NCI-H446 treated with DMSO at 0.1 percent for 48 hours (cell line): ENCODE results near the gene NUP85.
A peak's percentile ranks its signal among the peaks of the same experiment; 100 is the strongest.
"Not testable (repeated sequence)": the region's sequence is repeated elsewhere in the genome, so short reads cannot be mapped to it uniquely, and the experiment has no call there.

ENCODE experiments used
- DNase-seq: peaks from one replicate; lab custom pipeline; 2025; lab: John Stamatoyannopoulos, UW

Gene NUP85

DNA sequence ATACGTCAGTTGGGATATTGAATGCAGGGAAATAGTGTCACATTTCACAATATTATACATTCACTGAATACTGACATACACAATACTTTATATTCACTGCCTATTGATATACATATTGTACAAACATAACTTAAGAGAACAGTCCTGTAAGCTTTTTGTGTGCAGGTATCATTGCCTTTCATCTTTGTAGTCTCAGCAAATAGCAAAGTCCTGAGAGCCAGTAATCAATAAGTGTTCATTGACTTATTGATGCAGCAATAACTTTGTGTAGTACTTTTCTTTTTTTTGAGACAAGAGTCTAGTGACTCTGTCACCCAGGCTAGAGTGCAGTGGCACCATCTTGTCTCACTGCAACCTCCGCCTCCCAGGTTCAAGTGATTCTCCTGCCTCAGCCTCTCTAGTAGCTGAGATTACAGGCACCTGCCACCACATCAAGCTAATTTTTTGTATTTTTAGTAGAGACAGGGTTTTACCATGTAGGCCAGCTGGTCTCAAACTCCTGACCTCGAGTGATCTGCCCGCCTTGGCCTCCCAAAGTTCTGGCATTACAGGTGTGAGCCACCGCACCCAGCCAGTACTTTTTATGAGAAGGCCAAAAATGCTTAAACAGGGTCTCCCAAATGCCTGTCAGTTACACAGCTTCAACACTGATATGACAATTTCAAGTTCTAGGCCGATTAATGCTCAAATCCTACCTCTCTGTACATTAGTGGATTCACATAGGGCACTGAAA lies 5.4 kb upstream of the NUP85 start:
- no peak for DNase-seq

DNA sequence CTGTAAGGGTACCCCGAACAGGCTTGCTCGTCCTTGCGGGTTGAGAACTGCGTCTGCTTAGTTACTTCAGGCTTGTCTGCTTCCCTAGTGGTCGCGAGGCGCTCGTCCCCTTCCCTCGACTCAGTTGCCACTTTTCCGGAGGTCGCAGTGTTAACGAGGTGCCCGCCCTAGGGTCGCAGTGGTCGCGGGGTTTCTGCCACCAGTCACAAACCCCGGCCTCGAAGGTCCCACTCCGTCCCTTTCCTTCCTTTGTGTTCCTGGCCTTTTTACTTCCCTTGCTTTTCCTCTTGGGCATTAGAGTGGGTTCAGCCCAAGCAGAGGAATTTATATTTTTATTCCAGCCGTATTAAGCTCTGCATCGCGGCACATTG lies 299 bp downstream of the NUP85 start:
- DNase-seq, result no peak

DNA sequence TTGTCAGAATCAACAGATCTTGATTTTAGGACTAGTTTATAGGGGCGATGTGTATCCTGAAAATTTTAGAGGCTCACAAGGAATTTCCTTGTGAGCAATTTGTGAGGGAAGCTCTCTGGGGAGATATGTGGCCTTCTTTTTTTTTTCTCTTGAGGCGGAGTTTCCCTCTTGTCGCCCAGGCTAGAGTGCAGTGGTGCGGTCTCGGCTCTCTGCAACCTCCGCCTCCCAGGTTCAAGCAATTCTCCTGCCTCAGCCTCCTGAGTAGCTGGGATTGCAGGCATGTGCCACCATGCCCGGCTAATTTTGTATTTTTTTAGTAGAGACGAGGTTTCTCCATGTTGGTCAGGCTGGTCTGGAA lies 1.6 kb downstream of the NUP85 start:
- DNase-seq, result not testable (repeated sequence)

DNA sequence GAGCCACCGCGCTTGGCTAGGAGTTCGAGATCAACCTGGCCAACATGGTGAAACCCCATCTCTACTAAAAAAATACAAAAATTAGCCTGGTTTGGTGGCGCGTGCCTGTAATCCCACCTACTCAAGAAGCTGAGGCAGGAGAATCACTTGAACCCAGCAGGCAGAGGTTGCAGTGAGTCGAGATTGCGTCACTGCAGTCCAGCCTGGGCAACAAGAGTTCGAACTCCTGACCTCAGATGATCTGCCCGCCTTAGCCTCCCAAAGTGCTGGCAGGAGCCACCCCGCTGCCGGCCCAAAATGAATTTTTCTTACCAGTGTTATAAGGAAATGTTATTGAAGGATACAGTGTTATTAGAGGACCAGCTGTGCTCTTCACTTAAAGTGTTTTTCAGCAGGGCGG lies 2.3 kb downstream of the NUP85 start:
- DNase-seq, result no peak

DNA sequence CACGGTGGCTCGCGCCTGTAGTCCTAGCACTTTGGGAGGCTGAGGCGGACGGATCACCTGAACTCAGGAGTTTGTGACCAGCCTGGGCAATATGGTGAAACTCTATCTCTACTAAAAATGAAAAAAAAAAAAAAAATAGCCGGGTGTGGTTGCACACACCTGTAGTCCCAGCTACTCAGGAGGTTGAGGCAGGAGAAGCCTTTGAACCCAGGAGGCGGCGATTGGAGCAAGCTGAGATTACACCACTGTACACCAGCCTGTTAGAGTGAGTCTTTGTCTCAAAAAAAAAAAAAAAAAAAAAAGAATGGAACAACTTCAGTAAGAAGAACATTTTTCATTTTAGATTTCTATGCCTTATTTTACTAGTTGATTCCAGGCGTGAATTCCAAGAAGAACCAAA lies 2.7 kb downstream of the NUP85 start:
- DNase-seq, result no peak

DNA sequence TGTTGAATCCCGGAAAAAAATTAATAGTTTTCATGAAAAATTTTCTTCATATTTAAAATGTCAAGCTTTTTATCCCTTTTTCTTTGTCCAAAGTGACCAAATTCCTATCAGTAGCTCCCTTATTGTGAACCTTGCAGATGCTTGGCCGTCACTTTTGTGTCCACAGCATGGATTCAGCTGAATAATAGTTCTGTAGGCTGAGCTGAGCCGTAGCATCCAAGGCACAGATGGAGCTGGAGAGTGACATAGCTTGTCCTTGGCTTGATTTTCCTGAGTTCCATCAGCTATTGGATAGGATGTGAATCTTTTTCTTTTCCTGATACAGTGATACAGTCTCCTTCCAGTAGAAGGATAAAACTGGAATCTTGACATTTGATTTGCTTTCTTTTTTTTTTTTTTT lies 3.6 kb downstream of the NUP85 start:
- DNase-seq, result no peak

DNA sequence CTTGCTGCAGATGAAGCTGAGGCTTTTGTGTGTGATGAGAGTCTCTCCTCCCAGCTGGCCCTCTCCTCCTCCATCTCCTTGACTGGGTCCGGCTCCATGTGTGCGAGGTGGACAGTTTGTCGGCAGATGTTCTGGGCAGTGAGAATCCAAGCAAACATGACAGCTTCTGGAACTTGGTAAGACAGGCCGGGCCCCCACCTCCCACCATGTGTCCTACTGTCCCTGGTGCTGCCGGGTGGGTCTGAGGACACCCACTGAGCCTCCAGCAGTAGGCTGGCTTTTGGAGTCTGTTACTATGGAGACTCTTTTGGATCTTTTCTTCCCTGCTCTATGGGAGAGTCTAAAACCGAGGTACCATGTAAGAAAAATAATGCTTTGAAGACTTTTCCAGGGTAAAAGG lies 12.7 kb downstream of the NUP85 start:
- no peak for DNase-seq

DNA sequence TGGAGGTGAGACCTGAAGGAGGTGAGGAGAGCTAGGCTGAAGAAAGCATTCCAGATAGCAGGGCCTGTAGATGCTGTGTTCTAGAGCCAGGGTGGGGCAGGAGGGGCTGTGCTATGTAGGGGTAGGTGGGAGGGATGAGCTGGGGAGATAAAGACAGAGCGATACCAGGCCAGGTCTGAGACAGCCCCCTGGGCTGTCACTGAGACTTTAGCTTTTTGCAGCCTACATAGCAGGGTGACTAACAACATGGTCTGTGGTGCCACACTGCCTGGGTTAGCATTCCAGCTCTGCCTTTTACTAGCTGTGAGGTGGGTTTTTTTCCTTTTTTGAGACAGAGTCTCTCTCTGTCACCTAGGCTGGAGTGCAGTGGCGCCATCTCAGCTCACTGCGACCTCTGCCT lies 14.3 kb downstream of the NUP85 start:
- no peak for DNase-seq

DNA sequence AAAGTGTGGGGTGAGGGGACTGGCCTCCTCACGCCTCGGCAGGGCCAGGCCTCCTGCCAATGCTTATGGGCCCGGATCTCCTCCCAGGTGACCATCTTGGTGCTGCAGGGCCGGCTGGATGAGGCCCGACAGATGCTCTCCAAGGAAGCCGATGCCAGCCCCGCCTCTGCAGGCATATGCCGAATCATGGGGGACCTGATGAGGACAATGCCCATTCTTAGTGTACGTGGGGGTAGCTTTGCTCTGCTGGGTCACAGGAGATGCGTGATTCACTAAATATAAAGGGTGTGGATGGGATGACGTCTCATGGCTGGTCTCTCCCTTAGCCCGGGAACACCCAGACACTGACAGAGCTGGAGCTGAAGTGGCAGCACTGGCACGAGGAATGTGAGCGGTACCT lies 19.5 kb downstream of the NUP85 start:
- no peak for DNase-seq

DNA sequence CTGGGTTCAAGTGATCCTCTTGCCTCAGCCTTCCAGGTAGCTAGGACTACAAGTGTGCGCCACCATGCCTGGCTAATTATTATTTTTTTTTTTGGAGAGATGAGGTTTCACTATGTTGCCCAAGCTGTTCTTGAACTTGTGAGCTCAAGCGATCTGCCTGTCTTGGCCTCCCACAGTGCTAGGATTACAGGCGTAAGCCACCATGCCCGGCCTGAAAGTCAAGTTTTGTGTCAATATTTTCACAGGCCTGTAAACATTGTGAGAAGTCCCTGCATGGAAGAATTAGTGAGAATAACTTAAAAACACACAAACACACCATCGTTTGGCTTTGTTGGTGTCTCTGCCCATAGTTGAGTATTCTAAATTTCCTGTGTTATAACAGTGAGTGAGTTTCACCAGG lies 22.2 kb downstream of the NUP85 start:
- DNase-seq, result no peak

DNA sequence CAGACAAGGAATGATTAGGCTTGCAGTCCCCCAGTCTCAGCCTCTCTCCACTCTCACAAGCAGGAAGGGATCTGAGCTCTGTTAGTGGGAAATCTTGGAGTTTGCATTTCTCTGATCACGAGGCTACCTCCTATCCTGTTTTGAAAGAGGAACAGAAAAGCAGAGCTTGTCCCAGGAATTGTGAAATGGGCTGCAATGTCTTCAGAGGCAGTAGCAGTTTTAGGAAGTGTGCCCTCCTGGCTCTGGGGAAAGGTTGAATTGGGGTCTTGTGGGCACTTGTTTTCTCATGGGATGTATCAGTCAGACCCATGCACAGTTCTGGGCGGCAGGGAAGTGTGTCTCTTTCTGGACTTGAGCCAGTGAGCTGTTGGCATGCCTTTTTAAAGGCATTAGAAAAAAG lies 22.8 kb downstream of the NUP85 start:
- DNase-seq, result no peak

DNA sequence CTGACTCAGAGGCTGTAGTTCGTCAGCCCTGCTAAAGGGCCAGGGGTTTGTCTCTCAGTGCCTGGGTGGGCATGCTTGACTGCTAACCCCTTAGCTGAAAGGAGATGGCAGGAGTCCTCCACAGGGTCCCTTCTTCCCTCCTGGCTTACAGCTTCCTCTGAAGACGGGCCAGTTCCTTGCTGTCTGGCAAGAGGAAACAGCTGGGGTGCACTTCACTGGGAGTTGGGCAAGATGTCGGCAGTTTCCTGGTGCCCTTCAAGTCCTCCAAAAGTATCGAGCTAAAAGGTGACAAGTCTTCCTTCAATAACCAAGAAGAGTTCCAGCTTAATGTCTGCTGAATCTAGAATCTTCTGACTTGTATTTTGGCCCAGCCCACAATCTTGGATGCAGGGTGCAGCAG lies 23.4 kb downstream of the NUP85 start:
- no peak for DNase-seq

DNA sequence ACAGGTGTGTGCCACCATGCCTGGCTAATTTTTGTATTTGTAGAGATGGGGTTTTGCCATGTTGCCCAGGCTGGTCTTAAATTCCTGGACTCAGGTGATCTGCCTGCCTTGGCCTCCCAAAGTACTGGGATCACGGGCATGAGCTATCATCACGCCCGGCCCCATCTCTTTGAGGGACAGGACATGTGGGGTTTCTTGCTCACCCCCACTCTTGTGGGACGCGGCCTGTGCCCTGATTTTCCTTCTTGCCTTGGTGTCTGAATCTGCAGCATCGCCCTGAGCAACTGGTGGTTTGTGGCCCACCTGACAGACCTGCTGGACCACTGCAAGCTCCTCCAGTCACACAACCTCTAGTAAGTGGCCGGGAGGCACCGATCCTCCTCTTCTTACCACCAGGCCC lies 25.6 kb downstream of the NUP85 start:
- DNase-seq, result no peak

DNA sequence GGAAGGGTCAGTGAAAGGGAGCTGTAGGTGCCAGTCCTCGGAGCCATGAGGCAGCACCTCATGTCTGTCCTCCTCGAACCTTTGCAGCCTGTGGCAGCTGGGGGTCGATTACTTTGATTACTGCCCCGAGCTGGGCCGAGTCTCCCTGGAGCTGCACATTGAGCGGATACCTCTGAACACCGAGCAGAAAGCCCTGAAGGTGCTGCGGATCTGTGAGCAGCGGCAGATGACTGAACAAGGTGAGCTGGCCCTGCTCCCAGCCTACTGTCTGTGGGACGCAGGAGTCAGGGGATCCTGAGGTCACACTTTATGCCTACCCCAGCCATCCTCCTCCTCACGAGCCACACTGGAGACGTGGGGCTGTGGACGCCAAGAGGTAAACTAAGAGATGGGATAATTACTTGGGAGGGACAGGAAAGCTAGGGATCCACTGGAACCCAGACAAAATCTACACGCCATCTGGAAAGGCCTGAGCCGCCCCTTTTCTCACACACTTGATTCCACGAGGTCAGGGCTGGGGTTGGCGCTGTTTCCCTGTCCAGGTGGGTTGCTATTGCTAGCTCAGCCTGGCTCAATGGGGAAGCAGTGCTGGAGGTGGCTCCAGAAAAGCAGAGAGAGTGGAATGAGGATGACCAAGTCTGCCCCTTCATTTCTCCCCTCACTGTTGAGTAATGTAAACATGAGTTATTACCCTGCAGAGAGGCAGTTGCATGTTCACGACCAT lies 26.4 kb downstream of the NUP85 start:
- no peak for DNase-seq

DNA sequence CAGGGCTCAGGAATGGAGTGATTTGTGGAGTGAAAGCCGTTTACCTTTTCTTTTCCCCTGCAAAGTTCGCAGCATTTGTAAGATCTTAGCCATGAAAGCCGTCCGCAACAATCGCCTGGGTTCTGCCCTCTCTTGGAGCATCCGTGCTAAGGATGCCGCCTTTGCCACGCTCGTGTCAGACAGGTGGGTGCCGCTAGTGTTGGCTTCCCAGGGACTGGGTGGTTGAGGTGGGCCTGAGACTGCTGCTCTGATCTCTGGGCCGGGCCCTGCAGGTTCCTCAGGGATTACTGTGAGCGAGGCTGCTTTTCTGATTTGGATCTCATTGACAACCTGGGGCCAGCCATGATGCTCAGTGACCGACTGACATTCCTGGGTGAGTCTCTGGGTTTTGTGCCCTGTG lies 27.3 kb downstream of the NUP85 start:
- no peak for DNase-seq

DNA sequence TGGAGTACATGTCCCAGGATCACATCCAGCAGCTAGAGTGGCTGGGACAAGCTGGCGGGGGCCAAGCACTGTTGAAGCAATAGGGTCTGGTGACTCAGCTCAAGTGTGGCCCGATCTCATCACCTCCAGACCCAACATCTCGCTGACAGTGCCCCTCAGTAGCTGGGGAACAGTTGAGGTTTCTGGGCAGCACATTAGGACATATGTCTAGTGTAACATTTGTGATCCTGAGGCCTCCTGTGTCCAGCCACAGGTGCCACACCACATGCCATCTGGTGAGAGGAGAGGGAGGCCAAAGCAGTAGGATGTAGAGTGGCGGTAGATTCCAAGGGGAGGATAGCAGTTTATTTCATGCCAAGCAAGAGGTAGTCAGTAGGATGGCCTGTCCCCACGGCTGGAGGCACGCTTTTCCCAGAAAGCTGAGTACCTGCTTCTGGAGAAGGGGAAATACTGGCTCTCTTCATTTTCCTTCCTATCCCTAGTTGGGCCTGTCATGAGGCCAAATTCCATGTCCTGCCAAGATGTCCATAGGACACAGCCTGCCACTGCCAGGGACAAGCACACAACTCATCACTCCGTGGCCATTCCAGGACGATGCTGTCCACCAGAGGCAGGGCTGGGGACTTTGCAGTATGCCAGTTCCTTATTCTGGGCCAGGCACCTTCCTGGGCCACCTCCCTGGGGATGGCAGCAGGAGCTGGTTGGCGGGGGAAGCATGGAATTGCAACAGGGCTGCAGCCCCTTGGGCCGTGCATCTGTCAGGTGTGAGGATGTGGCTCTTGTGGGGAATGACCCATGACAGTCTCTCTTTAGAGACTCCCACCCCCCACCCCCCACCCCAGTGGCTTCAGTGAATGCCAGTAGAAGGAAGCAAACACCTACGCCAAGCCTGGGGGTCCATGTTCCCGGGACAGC lies 31.9 kb downstream of the NUP85 start:
- DNase-seq, result no peak

DNA sequence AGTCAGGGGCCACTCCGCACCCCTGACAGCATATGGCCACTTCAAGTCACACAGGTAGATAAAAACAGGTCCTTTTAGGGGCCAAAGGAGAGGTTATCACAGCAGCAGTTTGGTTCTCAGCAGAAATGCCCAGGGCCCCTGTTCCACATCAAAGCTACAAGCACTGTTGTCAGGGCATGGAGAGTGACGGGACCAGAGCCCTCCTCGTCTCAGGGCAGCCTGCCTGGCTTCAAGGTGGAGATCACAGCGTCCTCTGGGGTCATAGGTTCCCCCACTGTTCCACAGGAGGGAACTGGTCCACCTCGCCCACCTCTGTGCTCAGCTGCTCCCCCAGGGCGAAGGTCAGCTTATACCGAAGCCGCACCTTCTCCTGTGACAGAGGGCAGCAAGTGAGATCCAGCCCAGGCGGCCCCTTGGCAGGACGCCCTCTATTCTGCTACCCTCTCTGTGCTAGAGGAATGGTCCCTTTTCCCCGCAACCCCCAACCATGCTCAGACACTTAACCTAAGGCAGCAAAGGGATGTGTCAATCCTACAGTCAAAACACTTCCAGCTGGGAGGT lies 32.6 kb downstream of the NUP85 start:
- no peak for DNase-seq

DNA sequence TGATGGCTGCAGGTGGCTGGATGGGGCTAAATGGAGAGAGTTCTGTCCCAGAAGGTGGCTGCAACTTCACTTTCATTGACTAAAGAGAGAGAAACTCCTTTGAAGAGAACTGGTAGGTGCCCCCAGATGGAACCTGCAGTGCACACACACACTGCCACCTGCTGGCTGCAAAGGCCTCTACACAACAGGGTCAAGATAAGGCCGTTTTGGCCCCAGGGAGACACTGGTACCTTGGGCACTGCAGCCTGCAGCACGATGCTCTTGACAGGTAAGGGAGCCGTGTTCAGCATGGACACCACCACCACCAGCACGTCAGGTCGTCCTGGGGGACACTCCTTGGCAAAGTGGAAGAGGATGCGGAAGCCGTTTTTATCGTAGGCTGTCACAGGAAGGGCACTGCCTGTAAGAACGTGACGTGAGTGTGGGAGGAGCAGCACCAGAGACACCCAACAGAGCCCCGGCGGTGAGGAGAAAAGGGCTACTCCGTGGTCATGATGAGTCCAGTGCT lies 33.3 kb downstream of the NUP85 start:
- peak; percentile 23 for DNase-seq

DNA sequence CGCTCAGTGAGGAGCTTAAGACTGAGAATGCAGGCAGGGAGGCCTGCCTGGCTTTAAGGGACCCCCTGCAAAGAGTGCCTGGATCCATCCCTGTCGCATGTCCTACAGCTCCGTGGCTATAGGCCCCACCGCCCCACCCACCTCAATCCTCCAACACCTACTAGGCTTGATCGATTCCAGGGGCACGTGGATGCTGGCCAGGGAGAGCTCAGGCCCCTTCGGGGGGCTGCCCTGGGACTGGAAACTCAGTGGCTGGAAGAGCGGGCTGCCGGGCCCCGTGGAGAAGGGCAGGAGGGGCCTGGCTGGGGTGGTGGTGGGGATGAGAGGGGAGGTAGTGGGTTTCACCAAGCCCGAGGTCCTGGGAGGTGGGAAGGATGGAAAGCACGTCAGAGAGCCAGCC lies 33.7 kb downstream of the NUP85 start:
- no peak for DNase-seq

DNA sequence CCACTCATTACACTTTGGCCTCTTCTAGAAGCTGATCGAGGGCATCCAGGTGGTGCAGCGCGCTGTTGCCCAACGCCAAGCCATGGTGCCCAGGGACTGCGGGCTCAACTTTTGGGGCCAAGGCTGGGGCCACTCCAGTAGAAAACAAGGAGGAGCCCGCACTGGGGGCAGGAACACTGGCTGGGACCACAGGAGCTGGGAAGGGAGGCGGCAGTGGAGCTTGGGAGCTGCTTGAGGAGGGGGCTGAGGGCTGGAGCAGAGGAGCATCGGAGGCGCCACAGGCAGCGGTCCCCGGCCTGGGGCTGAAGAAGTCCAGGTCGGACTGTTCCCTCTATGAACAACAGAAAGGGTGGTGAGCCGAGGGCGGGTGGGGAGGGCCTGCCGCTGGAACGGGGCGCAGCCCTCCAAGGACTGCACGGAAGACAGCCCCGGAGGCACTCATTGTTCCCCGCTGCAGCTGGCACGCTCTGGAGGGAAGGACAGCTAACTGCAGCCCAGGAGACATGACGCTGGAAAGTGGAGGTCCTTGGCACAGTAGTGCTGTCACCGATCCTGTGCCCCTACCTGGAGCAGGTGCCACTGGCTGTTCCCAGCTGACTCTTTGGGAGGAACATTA lies 34.4 kb downstream of the NUP85 start:
- DNase-seq, result no peak

DNA sequence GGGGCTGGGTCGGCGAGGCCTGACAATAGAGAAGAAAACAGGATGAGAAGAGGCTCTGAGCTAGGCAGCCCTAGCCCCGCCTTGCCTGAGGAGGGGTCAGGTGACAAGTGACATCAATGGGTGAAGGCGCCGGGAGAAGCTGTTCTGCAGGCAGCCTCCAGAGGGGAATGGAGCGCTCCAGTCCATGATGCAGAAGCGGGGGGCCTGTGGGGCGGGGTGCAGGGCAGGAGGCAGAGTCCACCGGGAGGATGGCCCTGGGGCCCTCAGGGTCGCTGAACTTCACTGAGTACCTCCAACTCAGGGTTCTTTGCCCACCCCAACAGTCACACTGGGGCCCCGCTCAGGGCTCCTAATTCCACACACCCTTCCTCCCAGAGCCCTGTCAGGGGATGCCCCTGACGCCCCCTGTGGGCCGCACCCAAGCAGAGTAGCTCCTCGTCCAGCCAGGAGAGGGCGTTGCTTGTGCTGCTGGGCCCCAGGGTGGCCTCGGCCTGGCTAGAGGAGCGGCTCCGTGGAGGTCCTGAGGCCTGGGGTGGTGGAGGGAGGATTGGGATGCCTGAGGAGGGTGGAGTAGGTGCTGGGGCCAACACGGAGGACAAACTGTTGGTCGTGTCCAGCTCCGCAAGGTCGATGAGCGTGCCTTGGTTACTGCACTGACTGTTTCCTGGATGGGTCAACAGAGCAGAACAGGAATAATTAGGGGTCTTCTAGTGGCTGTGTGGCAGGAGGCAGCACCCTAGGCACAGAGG lies 35.1 kb downstream of the NUP85 start:
- DNase-seq, result no peak

DNA sequence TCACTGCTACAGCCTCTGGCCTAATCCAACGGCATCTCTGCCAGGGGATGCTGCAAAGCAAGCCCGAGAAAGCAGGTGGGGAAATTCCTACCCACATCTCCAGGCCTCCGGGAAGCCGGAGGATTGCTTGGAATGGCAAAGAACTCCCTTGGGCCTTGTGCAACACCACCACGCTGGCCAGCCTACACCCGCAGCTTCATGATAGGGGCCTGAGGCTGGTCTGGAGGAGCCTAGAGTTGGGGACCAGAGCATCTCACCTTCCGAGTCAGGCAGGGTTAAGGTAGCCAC lies 35.6 kb downstream of the NUP85 start:
- DNase-seq, result no peak
